Suprapubic skin (tissue), 4 donors: ENCODE results near the gene VPS52. TPM values are rescaled to one million over a fixed set of nuclear protein-coding genes. Genes with fewer than 3 reads are reported as not detected.

ENCODE experiments used
- DNase-seq, 2 donors: peaks; one replicate each; pipeline ENCODE4 v3.0.0-alpha.2; 2019; ENCODE audit warnings: low spot score in 2 of 2
- H3K27ac ChIP-seq: fragments of 200-600 bp; sonication (generic); one replicate; pipeline ENCODE4 v1.5.1; 2019
- H3K27me3 ChIP-seq: fragments of 200-600 bp; sonication (generic); one replicate; pipeline ENCODE4 v1.5.1; 2019
- H3K36me3 ChIP-seq: fragments of 200-600 bp; sonication (generic); one replicate; pipeline ENCODE4 v1.5.1; 2019
- H3K4me1 ChIP-seq: fragments of 200-600 bp; sonication (generic); one replicate; pipeline ENCODE4 v1.5.1; 2019
- H3K4me3 ChIP-seq: fragments of 200-600 bp; sonication (generic); one replicate; pipeline ENCODE4 v1.5.1; 2019; ENCODE audit warnings: mild to moderate bottlenecking
- H3K9me3 ChIP-seq: fragments of 200-600 bp; sonication (generic); one replicate; pipeline ENCODE4 v1.5.1; 2019
- EP300 ChIP-seq: sonication (generic); formaldehyde crosslinking; IDR thresholded peaks from one replicate; pipeline ENCODE4 v1.6.1; 2017; ENCODE audit warnings: antibody characterized with exemption
- POLR2A ChIP-seq, 2 donors: fragments of 450-650 bp; IDR thresholded peaks; one replicate each; pipeline ENCODE4 v1.6.1; 2017; ENCODE audit warnings: antibody characterized with exemption in 2 of 2, mild to moderate bottlenecking in 2 of 2, moderate library complexity in 2 of 2
- POLR2AphosphoS5 ChIP-seq, 3 donors: sonication (generic); formaldehyde crosslinking; IDR thresholded peaks; one replicate each; pipeline ENCODE4 v1.6.1; 2017; ENCODE audit warnings: antibody characterized with exemption in 3 of 3
- WGBS: methylation state at CpG from one replicate; pipeline ENCODE4 v1.1.5; 2018; 5-methylcytosine and 5-hydroxymethylcytosine counted together
- total RNA-seq, 4 donors: library from RNA; depleted of rRNA; stranded (reverse); fragments of >200 nt; gene quantifications; one replicate each; pipeline ENCODE4 v1.1.0, GENCODE V29; 2016
- TF ChIP-seq, protein P1 (sequence below), 2 donors: fragments of 200-600 bp in 1 of 2; fragments of 450-650 bp in 1 of 2; sonication (generic) in 1 of 2; IDR thresholded peaks; one replicate each; pipeline ENCODE4 v1.5.1; 2016 to 2019; ENCODE audit warnings: antibody characterized with exemption in 2 of 2, mild to moderate bottlenecking in 1 of 2, moderate library complexity in 1 of 2

Gene VPS52
- total RNA-seq, 4 donors from 2014 or later: 44.4 to 75.1 (median 59.0) TPM

DNA sequence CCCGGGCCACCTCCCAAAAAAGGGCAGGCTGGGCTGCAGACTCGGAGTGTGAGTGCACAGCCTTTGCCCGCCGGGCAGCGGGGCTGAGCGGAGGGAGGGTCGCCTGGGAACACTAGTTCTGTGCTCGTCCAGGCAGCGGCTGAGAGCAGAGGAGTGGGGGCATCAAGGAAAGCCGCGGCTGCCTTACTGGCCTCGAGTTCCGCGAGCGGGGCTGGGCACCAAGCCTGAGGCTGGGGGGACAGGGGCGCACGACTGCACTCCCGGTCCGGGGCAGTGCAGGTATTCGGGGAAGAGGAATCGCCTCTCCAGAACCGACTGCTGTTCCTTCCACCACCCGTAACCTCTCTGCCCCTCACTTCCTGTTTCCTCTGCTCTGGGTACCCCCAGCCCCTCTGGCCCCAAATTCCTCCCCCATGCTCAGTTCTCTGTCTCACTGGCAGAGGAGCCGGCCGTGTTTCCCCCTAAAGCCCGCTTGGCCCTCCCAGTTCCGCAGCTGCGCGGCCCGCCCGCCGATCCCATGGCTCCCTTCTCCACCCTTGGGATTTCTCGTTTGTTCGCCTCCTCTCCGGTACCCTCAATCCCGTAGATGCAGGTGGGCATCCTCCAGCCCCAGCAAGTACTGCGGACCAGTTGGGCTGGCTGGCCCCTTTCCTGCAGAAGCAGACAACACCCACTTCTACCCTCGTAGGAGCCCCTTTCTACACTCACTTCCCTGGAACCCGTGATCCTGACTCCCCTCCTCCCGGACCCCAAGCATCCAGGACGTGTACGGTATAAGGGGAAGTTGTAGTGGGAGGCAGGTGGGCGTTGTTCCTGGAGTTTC lies 58.3 kb downstream of the VPS52 start:
- WGBS: under 1% methylated on average over 28 of the region's 43 CpGs
- H3K9me3 ChIP-seq: no peaks in the 10 kb centered on the region

DNA sequence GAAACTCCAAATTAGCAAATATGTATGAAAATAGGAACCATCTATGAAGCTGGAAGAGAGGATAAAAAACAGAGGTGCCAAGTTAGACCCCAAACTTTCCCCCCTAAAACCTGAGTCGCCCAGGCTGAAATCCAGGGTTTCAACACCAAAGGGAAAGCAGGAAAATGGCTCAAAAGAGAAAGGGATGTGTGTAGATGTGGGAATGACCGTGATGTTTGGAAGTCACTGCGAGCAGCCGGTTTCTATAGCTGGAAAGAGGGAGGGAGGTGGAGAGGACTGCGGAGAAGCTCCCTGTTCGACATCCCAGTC lies 58.9 kb downstream of the VPS52 start:
- no peak for DNase-seq
- WGBS: 4% methylated on average over 6 of the region's 6 CpGs
- Histone ChIP-seq H3K27me3 (no peaks in the 10 kb centered on the region), H3K4me1 (peaks cover 29% of the 10 kb centered on the region), H3K36me3 (peaks cover 2% of the 10 kb centered on the region), H3K4me3 (peak overlapping the region; percentile 56), H3K27ac (no peak overlapping the region), H3K9me3 (no peaks in the 10 kb centered on the region)
- TF ChIP-seq EP300 (no peak), POLR2A (IDR thresholded peaks at IDR 0.05) (no peak), POLR2AphosphoS5 (IDR thresholded peaks at IDR 0.05) (no peak)
- TF ChIP-seq, protein P1, sequence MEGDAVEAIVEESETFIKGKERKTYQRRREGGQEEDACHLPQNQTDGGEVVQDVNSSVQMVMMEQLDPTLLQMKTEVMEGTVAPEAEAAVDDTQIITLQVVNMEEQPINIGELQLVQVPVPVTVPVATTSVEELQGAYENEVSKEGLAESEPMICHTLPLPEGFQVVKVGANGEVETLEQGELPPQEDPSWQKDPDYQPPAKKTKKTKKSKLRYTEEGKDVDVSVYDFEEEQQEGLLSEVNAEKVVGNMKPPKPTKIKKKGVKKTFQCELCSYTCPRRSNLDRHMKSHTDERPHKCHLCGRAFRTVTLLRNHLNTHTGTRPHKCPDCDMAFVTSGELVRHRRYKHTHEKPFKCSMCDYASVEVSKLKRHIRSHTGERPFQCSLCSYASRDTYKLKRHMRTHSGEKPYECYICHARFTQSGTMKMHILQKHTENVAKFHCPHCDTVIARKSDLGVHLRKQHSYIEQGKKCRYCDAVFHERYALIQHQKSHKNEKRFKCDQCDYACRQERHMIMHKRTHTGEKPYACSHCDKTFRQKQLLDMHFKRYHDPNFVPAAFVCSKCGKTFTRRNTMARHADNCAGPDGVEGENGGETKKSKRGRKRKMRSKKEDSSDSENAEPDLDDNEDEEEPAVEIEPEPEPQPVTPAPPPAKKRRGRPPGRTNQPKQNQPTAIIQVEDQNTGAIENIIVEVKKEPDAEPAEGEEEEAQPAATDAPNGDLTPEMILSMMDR (IDR thresholded peaks at IDR 0.05): no peak

More for the DNA sequence above, 58.3 kb downstream of the VPS52 start:
- Histone ChIP-seq H3K4me1 (peaks cover 29% of the 10 kb centered on the region), H3K27me3 (no peaks in the 10 kb centered on the region), H3K36me3 (peaks cover 2% of the 10 kb centered on the region), H3K27ac (no peak overlapping the region), H3K4me3 (peak overlapping the region; percentile 56)
- TF ChIP-seq, protein P1 (IDR thresholded peaks at IDR 0.05): no peak
- no peak for TF ChIP-seq POLR2AphosphoS5 (IDR thresholded peaks at IDR 0.05)
- no peak for TF ChIP-seq EP300
- TF ChIP-seq POLR2A (IDR thresholded peaks at IDR 0.05): no peak
- DNase-seq: peak in 1 of 2 donors; percentile 67

DNA sequence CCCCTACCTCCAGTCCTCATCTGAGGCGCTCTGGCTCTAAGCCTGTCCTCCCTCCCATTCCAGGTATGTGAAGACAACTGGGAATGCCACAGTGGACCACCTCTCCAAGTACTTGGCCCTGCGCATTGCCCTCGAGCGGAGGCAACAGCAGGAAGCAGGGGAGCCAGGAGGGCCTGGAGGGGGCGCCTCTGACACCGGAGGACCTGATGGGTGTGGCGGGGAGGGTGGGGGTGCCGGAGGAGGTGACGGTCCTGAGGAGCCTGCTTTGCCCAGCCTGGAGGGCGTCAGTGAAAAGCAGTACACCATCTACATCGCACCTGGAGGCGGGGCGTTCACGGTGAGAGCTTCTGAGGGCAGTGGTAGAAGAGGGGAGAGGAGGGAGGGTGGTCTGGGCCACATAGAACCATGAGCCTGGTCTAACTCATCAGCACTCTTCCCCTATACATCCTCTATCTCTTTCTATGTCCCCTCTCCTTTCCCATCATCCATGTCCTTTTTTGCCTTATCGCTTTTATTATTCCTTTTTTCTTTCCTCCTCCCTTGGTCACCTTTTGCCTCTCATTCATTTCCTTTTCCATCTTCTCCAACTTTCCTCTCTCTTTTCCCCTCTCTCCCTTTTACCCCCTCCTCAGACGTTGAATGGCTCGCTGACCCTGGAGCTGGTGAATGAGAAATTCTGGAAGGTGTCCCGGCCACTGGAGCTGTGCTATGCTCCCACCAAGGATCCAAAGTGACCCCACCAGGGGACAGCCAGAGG lies 59.8 kb downstream of the VPS52 start:
- DNase-seq: peak in 1 of 2 donors; percentile 45
- WGBS: 84% methylated on average over 16 of the region's 18 CpGs
- peaks cover 2% of the 10 kb centered on the region for H3K36me3 ChIP-seq
- H3K4me1 ChIP-seq: peaks cover 37% of the 10 kb centered on the region
- no peak overlapping the region for H3K27ac ChIP-seq
- TF ChIP-seq POLR2A (IDR thresholded peaks at IDR 0.05) (no peak), EP300 (no peak), POLR2AphosphoS5 (IDR thresholded peaks at IDR 0.05) (no peak)
- TF ChIP-seq, protein P1 (IDR thresholded peaks at IDR 0.05): no peak
- H3K4me3 ChIP-seq: no peak overlapping the region
- H3K9me3 ChIP-seq: no peaks in the 10 kb centered on the region
- H3K27me3 ChIP-seq: no peaks in the 10 kb centered on the region

DNA sequence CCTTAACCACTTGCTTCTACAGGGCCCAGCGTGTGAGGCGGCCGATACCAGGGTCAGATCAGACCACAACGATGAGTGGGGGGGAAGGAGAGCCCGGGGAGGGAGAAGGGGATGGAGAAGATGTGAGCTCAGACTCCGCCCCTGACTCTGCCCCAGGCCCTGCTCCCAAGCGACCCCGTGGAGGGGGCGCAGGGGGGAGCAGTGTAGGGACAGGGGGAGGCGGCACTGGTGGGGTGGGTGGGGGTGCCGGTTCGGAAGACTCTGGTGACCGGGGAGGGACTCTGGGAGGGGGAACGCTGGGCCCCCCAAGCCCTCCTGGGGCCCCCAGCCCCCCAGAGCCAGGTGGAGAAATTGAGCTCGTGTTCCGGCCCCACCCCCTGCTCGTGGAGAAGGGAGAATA lies 60.5 kb downstream of the VPS52 start:
- H3K27me3 ChIP-seq: no peaks in the 10 kb centered on the region
- 82% methylated on average over 14 of the region's 17 CpGs for WGBS
- H3K27ac ChIP-seq: no peak overlapping the region
- H3K9me3 ChIP-seq: no peaks in the 10 kb centered on the region
- no peak overlapping the region for H3K4me3 ChIP-seq
- TF ChIP-seq POLR2A (IDR thresholded peaks at IDR 0.05) (no peak), POLR2AphosphoS5 (IDR thresholded peaks at IDR 0.05) (no peak), EP300 (no peak)
- TF ChIP-seq, protein P1 (IDR thresholded peaks at IDR 0.05): no peak
- DNase-seq: peak in 1 of 2 donors; percentile 44
- H3K36me3 ChIP-seq: peaks cover 2% of the 10 kb centered on the region
- H3K4me1 ChIP-seq: peaks cover 39% of the 10 kb centered on the region

DNA sequence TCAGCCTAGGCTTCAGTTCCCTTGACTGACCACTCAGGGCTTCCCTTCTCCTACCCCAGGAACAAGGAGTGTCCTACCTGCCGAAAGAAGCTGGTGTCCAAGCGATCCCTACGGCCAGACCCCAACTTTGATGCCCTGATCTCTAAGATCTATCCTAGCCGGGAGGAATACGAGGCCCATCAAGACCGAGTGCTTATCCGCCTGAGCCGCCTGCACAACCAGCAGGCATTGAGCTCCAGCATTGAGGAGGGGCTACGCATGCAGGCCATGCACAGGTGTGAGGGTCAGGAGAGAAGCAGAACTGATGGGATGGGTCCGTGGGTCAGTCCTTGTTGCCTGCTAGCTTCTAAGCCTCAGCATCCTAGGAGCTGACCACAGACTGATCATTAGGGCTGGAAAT lies 61.8 kb downstream of the VPS52 start:
- peak in 1 of 2 donors; percentile 64 for DNase-seq
- H3K4me1 ChIP-seq: peaks cover 48% of the 10 kb centered on the region
- WGBS: 92% methylated on average over 5 of the region's 10 CpGs

More for the DNA sequence above, 61.8 kb downstream of the VPS52 start:
- no peak for TF ChIP-seq POLR2AphosphoS5 (IDR thresholded peaks at IDR 0.05)
- TF ChIP-seq, protein P1 (IDR thresholded peaks at IDR 0.05): no peak
- no peak for TF ChIP-seq EP300
- TF ChIP-seq POLR2A (IDR thresholded peaks at IDR 0.05): no peak
- no peaks in the 10 kb centered on the region for H3K27me3 ChIP-seq
- H3K4me3 ChIP-seq: no peak overlapping the region
- peaks cover 2% of the 10 kb centered on the region for H3K36me3 ChIP-seq
- no peaks in the 10 kb centered on the region for H3K9me3 ChIP-seq
- H3K27ac ChIP-seq: no peak overlapping the region
